Ureter (tissue), 1 donor: ENCODE results near the gene TMEM44. TPM values are rescaled to one million over a fixed set of nuclear protein-coding genes. Genes with fewer than 3 reads are reported as not detected.
"Not testable (repeated sequence)": the region's sequence is repeated elsewhere in the genome, so short reads cannot be mapped to it uniquely, and the experiment has no call there.

Experiments
- DNase-seq: peaks from one replicate; pipeline ENCODE4 v3.0.0-alpha.2; 2020; ENCODE audit warnings: low spot score
- total RNA-seq: library from RNA; stranded (reverse); gene quantifications from one replicate; pipeline ENCODE4 v1.2.4, GENCODE V29; 2023
- donor health status: DM: yes; HTN: yes; CAD: no.

The TMEM44 gene
- total RNA-seq, 1 donor from 2014 or later: 19.9 TPM

- DNase-seq: no peak
Measured at GRCh38 chr3:194642769-194643168, 9.6 kb upstream of the TMEM44 start.

GRCh38 chr3:194640829-194641228 lies 7.6 kb upstream of the TMEM44 start:
- no peak for DNase-seq

- no peak for DNase-seq
Measured at GRCh38 chr3:194638991-194639605, 5.9 kb upstream of the TMEM44 start.

DNA sequence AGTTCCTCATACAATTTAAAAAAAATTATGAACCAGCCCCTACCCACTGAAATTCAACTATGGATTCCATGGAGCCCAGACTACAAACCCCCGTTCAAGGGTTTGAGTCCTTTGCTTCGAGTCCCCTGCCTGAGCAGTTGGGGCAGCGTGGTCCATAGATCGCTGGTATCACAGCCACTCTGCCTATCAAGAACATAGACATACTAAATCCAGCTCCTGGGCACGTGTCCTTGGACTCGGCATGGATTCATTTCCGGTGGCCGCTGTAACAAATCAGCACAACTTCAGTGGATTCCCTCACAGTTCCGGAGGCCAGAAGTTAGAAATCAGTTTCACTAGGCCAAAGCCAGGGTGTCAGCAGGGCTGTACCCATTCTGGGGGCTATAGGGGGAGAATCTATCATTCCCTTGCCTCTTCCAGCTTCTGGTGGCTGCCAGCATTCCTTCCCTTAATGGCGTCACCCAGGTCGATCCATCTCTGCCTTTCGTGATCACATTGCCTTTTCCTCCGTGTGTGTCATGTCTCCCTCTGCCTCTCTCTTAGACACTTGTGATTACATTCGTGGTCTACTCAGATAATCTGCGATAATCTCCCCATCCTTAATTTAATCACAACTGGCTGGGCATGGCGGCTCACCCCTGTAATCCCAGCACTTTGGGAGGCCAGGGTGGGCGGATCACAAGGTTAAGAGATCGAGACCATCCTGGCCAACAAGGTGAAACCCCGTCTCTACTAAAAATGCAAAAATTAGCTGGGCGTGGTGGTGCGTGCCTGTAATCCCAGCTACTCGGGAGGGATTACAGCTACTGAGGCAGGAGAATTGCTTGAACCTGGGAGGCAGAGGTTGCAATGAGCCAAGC lies 4.6 kb upstream of the TMEM44 start:
- DNase-seq: no peak

DNA sequence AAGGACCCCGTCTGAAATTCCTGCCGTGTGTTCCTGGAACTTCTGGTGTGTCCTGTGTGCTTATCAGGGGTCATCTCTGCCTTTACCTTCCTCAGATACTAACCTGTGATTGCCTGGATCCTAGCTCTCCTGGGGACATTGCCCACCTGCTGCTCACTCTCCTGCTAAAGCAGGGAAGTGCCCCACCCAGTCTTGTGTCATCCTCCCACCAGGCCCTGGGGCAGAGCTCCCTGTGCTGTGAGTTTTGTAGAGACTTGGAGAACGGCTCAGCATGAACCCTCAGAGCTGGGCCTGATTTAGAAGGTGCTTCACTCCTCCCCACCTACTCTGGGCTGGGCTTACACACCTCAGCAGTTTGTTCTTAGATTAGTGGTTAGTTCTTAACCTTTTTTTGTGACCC lies 3.8 kb upstream of the TMEM44 start:
- no peak for DNase-seq

DNA sequence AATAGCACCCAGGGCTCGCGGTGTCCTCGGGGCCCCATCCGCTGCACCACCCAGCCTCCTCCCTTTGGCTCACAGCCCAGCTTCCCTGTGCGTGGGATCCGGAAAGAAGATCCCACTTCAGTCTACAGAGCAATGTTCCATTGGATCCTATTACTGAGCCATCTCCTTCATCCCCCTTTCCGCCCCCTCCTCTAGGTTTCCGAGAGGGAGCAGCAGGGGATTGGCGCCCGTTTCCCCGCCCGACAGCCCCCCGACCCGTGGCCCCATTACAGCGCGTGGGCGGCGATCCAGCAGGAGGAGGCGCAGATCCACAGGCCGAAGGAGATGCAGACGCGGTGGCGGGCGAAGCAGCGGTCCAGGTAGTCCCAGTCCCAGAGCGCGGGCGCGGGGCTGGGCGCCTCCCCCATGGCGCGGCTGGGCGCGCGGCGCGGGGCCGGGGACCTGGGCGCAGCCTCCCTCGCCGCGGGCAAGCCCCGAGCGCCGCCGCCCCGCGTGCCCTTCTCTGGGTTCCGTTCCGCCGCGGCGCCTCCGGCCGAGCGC lies 340 bp downstream of the TMEM44 start:
- DNase-seq: no peak

GRCh38 chr3:194632226-194632808 lies 902 bp downstream of the TMEM44 start:
- DNase-seq: no peak

DNA sequence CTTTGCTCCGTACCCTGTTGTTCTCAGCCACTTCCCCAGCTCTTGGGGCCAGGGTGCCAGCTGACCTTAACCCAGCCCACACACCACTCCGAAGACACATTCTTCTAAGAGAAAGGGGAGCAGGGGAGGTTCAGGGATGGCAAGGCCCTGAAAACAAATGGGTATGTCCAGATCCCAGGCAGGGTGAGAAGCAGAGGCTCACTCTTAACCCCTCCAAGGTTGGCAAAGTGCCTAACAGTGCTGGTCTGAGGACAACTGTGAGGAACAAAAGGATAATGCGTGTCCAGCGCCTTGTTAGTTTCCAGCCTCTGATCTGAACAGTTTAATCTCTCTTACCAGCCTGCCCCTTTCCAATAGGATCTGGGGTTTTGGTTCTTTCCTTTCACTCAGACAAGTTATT lies 1.5 kb downstream of the TMEM44 start:
- no peak for DNase-seq

DNA sequence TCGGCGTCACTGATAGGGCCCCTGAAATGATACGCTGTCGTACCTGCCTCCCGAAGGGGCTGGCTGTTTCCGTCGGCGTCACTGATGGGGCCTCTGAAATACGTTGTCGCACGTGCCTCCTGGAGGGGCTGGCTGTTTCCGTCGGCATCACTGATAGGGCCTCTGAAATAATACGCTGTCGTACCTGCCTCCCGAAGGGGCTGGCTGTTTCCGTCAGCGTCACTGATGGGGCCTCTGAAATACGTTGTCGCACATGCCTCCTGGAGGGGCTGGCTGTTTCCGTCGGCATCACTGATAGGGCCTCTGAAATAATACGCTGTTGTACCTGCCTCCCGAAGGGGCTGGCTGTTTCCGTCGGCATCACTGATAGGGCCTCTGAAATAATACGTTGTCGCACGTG lies 2.5 kb downstream of the TMEM44 start:
- DNase-seq: not testable (repeated sequence)

DNA sequence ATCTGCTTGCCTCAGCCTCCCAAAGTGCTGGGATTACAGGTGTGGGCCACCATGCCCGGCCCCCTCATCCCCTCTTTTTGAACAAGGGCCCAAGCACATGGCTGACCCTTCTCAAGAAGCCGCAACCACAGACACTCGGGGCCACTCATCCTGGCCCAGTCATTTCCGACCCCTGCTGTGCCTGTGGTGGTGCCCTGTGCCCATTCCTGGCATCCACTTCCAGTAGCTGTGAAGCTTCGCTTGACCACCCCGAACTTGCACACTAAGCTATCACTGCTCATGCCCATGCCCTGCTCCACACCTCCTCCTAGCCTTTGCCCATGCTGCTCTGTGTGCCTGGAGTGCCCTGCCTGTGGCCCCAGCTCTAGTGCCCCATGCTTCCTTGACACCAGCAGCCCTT lies 8.3 kb downstream of the TMEM44 start:
- no peak for DNase-seq

GRCh38 chr3:194623449-194624290 lies 9.5 kb downstream of the TMEM44 start:
- no peak for DNase-seq

GRCh38 chr3:194622621-194623340 lies 10.4 kb downstream of the TMEM44 start:
- no peak for DNase-seq

DNA sequence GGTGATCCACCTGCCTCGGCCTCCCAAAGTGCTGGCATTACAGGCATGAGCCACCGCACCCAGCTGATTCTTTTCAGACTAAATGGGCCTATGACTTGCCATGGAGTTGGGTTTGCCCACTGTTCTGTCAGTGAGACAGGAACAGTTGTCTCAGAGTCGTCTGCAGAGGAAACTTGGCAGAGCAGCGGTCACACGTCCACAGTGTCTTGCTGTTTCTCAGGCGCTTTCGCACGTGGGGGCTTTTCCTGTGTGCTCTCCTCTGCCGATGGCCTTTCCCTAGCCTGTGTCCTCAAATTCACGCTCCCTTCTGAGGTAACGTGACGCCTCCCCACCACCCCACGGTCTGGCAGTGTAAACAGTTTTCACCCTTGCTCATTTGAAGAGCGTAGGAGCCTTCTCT lies 11.3 kb downstream of the TMEM44 start:
- DNase-seq: no peak

GRCh38 chr3:194620196-194620595 lies 13.0 kb downstream of the TMEM44 start:
- DNase-seq: no peak

GRCh38 chr3:194619741-194620140 lies 13.5 kb downstream of the TMEM44 start:
- no peak for DNase-seq

- no peak for DNase-seq
Measured at GRCh38 chr3:194618858-194619608, 14.2 kb downstream of the TMEM44 start.

DNA sequence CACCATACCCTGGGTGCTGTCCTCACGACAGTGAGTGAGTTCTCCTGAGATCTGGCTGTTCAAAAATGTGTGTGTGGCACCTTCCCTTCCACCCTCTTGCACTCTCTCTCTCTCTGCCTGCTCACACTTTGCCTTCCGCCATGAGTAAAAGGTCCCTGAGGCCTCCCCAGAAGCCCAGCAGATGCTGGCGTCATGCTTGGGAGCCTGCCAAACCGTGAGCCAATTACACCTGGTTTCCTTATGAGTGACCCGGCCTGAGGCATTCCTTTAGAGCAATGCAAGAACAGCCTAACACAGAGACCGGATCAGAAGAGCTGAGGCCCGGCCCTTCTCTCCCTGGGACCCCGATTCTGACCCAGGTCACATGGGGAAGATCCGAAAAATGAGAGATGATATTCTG lies 15.4 kb downstream of the TMEM44 start:
- no peak for DNase-seq

DNA sequence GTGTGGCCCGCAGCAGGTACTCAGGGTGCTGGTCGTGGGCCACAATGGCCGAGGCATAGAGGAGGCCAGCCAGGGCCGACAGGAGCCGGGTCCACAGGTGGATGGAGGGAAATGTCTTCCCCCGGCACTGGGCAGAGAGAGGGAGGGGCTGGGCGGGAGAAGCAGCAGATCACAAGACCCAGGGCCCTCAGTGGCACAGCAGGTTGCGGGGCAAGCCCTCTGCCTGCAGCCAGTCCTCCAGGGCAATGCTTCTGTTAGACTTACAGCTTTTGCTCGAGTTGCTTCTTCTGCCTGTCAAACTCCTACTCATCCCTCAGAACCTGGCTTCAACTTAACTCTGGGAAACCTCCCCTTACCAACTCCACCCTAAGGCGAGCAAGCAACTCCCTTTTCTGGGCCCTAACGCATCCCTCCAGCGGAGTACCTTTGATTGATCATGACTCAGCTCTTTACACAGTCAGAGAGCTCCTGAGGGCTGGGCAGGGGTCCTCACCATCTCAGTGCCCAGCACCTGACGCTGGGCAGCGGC lies 16.0 kb downstream of the TMEM44 start:
- no peak for DNase-seq

DNA sequence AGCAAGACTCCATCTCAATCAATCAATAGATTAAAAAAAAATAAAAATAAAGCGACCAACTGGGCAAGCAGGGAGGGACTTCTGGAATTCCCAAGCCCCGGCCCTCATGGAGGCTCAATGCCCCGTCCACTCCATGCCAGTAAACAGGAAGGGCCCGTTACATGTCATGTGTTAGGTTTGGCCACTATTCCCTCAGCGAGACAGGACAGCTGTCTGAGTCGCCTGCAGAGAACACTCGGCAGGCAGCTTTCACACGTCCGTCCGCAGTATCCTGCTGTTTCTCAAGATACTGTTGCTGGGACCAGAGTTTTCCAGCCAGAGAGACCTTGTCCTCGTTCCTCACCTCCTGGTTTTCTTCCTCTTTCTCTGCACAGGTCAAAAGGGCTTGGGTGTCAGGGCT lies 18.0 kb downstream of the TMEM44 start:
- DNase-seq: no peak

DNA sequence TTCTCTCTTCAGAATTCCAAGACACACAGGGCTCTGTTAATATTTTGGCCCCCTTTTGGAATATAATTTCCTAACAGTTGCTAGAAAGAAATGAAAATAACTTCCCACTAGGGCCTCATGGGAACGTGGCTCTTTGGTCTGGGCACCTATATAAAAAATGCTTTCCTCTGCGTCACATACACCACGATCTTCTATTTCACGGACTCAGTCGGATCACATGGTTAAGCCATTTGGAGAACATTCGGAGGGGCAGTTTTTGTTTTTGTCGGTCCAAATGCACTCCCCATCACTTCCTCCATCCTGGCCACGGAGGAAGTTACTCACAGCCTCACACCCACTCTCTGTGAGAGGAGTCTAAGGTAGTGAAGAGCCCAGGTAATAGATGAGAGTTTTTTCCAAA lies 21.0 kb downstream of the TMEM44 start:
- DNase-seq: no peak
